K562 (cell line): ENCODE results near the gene HOXB7. TPM values are rescaled to one million over a fixed set of nuclear protein-coding genes. Genes with fewer than 3 reads are reported as not detected.
A peak's percentile ranks its signal among the peaks of the same experiment; 100 is the strongest.

Experiments
- BRCA1 ChIP-seq, 2 experiments: fragments of 450-650 bp in 1 of 2; sonication (generic) in 1 of 2; formaldehyde crosslinking in 1 of 2; IDR thresholded peaks; 2 replicates each; pipeline versions ENCODE4 v1.5.0 to v1.6.1; 2017 to 2020; ENCODE audit warnings: mild to moderate bottlenecking in 1 of 2, missing genetic modification reagents in 1 of 2
- ILK ChIP-seq: fragments of 450-650 bp; IDR thresholded peaks from 2 replicates; pipeline ENCODE4 v1.6.1; 2016; ENCODE audit warnings: missing genetic modification characterization, low read depth, mild to moderate bottlenecking, missing compliant biosample characterization, moderate library complexity, borderline replicate concordance
- KDM1A ChIP-seq, 2 experiments: fragments of 450-650 bp; IDR thresholded peaks; 2 replicates each; pipeline ENCODE4 v1.6.1; 2016; ENCODE audit warnings: mild to moderate bottlenecking in 2 of 2
- KLF16 ChIP-seq: IDR thresholded peaks from 2 replicates; pipeline ENCODE4 v1.6.1; 2016; ENCODE audit warnings: antibody characterized with exemption
- MGA ChIP-seq: fragments of 450-650 bp; IDR thresholded peaks from 2 replicates; pipeline ENCODE4 v1.6.1; 2016; ENCODE audit warnings: mild to moderate bottlenecking, moderate library complexity
- MYBL2 ChIP-seq, 2 experiments: fragments of 450-650 bp in 1 of 2; sonication (generic) in 1 of 2; formaldehyde crosslinking in 1 of 2; IDR thresholded peaks; 2 replicates each; pipeline versions ENCODE4 v1.6.1 to v1.8.1; 2017 to 2022; ENCODE audit warnings: borderline replicate concordance in 1 of 2, inconsistent platforms in 1 of 2, low read depth in 1 of 2, mild to moderate bottlenecking in 1 of 2, missing genetic modification reagents in 1 of 2, moderate library complexity in 1 of 2
- RAD51 ChIP-seq: fragments of 450-650 bp; IDR thresholded peaks from 2 replicates; pipeline ENCODE4 v1.7.1; 2016; ENCODE audit warnings: low read depth, mild to moderate bottlenecking, borderline replicate concordance
- SRSF1 ChIP-seq: fragments of 200-400 bp; formaldehyde crosslinking; IDR thresholded peaks from 2 replicates; pipeline ENCODE4 v1.6.1; 2017; ENCODE audit warnings: mild to moderate bottlenecking, low read depth, low read length, moderate library complexity
- ZC3H11A ChIP-seq: IDR thresholded peaks from 2 replicates; pipeline ENCODE4 v1.6.1; 2012; ENCODE audit warnings: low read depth, low read length, improper control_type of control experiment
- ZNF263 ChIP-seq: sonication (generic); formaldehyde crosslinking; IDR thresholded peaks from 2 replicates; pipeline ENCODE4 v1.8.0; 2022; ENCODE audit warnings: mild to moderate bottlenecking, missing genetic modification reagents, borderline replicate concordance
- ZNF274 ChIP-seq: IDR thresholded peaks from 2 replicates; pipeline ENCODE4 v1.6.1; 2011; ENCODE audit warnings: low read depth, mild to moderate bottlenecking, low read length, moderate library complexity, borderline replicate concordance
- ZNF444 ChIP-seq: fragments of 250-450 bp; sonication (Bioruptor Pico); IDR thresholded peaks from 2 replicates; pipeline ENCODE4 v1.4.0; 2020; ENCODE audit warnings: mild to moderate bottlenecking, moderate library complexity
- ZNF57 ChIP-seq: fragments of 450-650 bp; formaldehyde crosslinking; IDR thresholded peaks from 2 replicates; pipeline ENCODE4 v1.4.0; 2020; ENCODE audit warnings: mild to moderate bottlenecking, moderate library complexity
- polyA plus RNA-seq, 8 experiments: library from polyadenylated mRNA; depleted of rRNA in 4 of 8; stranded (reverse) in 5 of 8; unstranded in 3 of 8; fragments of >200 nt; fragmentation: Nextera tagmentation in 2 of 8; fragmentation: Illumina TruSeq in 1 of 8; extraction: Ambion mirVana in 2 of 8; extraction: Trizol in 1 of 8; gene quantifications; 2 replicates each; pipeline versions ENCODE4 v1.2.1 to v1.2.3, GENCODE V29; 2011 to 2014; ENCODE audit warnings: inconsistent platforms in 1 of 8, missing spikeins in 1 of 8
- total RNA-seq, 7 experiments: library from RNA; depleted of rRNA in 6 of 7; stranded (reverse); fragments of >200 nt in 6 of 7; fragmentation: Illumina TruSeq in 2 of 7; extraction: Trizol in 2 of 7; gene quantifications; 2 replicates each; pipeline versions ENCODE4 v1.2.1 to v1.2.3, GENCODE V29; 2011 to 2021; ENCODE audit warnings: low replicate concordance in 1 of 7
- TF ChIP-seq, protein P1 (sequence below): fragments of 250-450 bp; sonication (Bioruptor Pico); IDR thresholded peaks from 2 replicates; pipeline ENCODE4 v1.4.0; 2020; ENCODE audit warnings: mild to moderate bottlenecking

HOXB7 gene
- total and polyA plus RNA-seq, 9 of the 15 experiments (the other 6 are each of a cell fraction or from before 2014, with no cell fraction given), result 5.5 to 16.7 (median 8.3) TPM

- TF ChIP-seq SRSF1, result no peak
- TF ChIP-seq RAD51, result no peak
- TF ChIP-seq, protein P1, sequence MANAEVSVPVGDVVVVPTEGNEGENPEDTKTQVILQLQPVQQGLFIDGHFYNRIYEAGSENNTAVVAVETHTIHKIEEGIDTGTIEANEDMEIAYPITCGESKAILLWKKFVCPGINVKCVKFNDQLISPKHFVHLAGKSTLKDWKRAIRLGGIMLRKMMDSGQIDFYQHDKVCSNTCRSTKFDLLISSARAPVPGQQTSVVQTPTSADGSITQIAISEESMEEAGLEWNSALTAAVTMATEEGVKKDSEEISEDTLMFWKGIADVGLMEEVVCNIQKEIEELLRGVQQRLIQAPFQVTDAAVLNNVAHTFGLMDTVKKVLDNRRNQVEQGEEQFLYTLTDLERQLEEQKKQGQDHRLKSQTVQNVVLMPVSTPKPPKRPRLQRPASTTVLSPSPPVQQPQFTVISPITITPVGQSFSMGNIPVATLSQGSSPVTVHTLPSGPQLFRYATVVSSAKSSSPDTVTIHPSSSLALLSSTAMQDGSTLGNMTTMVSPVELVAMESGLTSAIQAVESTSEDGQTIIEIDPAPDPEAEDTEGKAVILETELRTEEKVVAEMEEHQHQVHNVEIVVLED (CRISPR knock-in tag), result no peak; the same call in 1 of the 2 replicates
- no peak for TF ChIP-seq KLF16
- no peak for TF ChIP-seq ZNF274
- no peak for TF ChIP-seq ZC3H11A
- no peak for TF ChIP-seq BRCA1 (IDR thresholded peaks at IDR 0.05)
- TF ChIP-seq BRCA1 (CRISPR knock-in tag; IDR thresholded peaks at IDR 0.05), result no peak
- TF ChIP-seq ZNF57 (CRISPR knock-in tag), result no peak
- TF ChIP-seq ZNF444 (CRISPR knock-in tag), result no peak
- no peak for TF ChIP-seq MYBL2 (IDR thresholded peaks at IDR 0.05; ENCODE audit: low read depth)
- no peak for TF ChIP-seq MYBL2 (CRISPR knock-in tag; IDR thresholded peaks at IDR 0.05; ENCODE audit: borderline replicate concordance)
- no peak for TF ChIP-seq ILK (tag)
- peak; percentile 80 for TF ChIP-seq MGA
- TF ChIP-seq ZNF263 (CRISPR knock-in tag), result no peak
- no peak for TF ChIP-seq KDM1A (IDR thresholded peaks at IDR 0.05)
Measured at GRCh38 chr17:48636177-48637018, 25.6 kb upstream of the HOXB7 start (continued).
